Adipose tissue (tissue), 3 donors: ENCODE results near the gene PARL. TPM values are rescaled to one million over a fixed set of nuclear protein-coding genes. Genes with fewer than 3 reads are reported as not detected.

Experiments used
- polyA plus RNA-seq, 3 donors: library from polyadenylated mRNA; stranded (reverse); fragments of 200-250 nt; gene quantifications; one replicate each; pipeline ENCODE4 v1.2.3, GENCODE V29; 2013
- donor health status: healthy with polysubstance abuse.
- donor health status: Bipolar disorder and iron deficiency.
- donor health status: healthy.

PARL gene
- polyA plus RNA-seq, 3 donors = 34.8 to 60.8 (median 47.5) TPM

Other genes with a start within 250 kb of the PARL start
- gene KLHL24, start 249.3 kb downstream of the PARL start, polyA plus RNA-seq = 10 to 100 TPM; 10.1 to 15.6 (median 10.8) TPM
- gene YEATS2, start 187.1 kb downstream of the PARL start, polyA plus RNA-seq = 1 to 10 TPM; 4.8 to 5.4 (median 5.0) TPM
- 1 to 10 TPM in 1 of 3 donors, under 1 TPM in 1, not detected in 1; 0.70 to 1.8 TPM for gene MAP6D1, start 59.3 kb downstream of the PARL start, polyA plus RNA-seq
- 10 to 100 TPM in 1 of 3 donors, 1 to 10 TPM in 2; 6.0 to 10.8 (median 8.5) TPM for gene ABCC5, start 133.0 kb upstream of the PARL start, polyA plus RNA-seq
- gene HTR3D, start 146.9 kb upstream of the PARL start, polyA plus RNA-seq = not detected
- gene HTR3C, start 168.2 kb upstream of the PARL start, polyA plus RNA-seq = not detected
- gene HTR3E, start 212.2 kb upstream of the PARL start, polyA plus RNA-seq = not detected